Natural killer cell (primary cell): Measurements from ENCODE around the gene FBN1. TPM values are rescaled to one million over a fixed set of nuclear protein-coding genes. Genes with fewer than 3 reads are reported as not detected.

Experiments used
- ATAC-seq, 3 donors: fragments of 150-1000 bp in 2 of 3; fragments of 200-7000 bp in 1 of 3; cut with Tn5 transposase; 1 replicate in 1 of 3; 2 replicates in 2 of 3; pipeline ENCODE4 v1.10.0; 2021; ENCODE audit warnings: mild to moderate bottlenecking in 2 of 3, moderate library complexity in 2 of 3
- DNase-seq, 2 donors: peaks; one replicate each; pipeline versions ENCODE4 v3.0.0 to v3.0.0-alpha.2; 2013 to 2021; ENCODE audit warnings: mixed read lengths in 1 of 2
- H3K27ac ChIP-seq: one replicate; pipeline ENCODE4 v1.5.1; 2013; ENCODE audit warnings: mild to moderate bottlenecking, low read length
- H3K27me3 ChIP-seq: one replicate; pipeline ENCODE4 v1.6.1; 2013; ENCODE audit warnings: low read length; ENCODE audit not compliant: control insufficient read depth, insufficient read depth
- H3K36me3 ChIP-seq: one replicate; pipeline ENCODE4 v1.6.1; 2013; ENCODE audit warnings: low read length; ENCODE audit not compliant: control insufficient read depth, insufficient read depth
- H3K4me1 ChIP-seq: one replicate; pipeline ENCODE4 v1.6.1; 2013; ENCODE audit warnings: low read length; ENCODE audit not compliant: control insufficient read depth, insufficient read depth
- H3K4me3 ChIP-seq: one replicate; pipeline ENCODE4 v1.5.1; 2013; ENCODE audit warnings: low read length
- H3K9me3 ChIP-seq: one replicate; pipeline ENCODE4 v1.6.1; 2013; ENCODE audit warnings: low read length; ENCODE audit not compliant: control insufficient read depth, insufficient read depth
- H3K27ac Mint-ChIP-seq, 2 donors: one replicate each; pipeline ENCODE4 v1.8.0; 2022; ENCODE audit warnings: mild to moderate bottlenecking in 2 of 2, mixed read lengths in 2 of 2, moderate library complexity in 1 of 2
- H3K27me3 Mint-ChIP-seq, 2 donors: one replicate each; pipeline ENCODE4 v1.8.0; 2022; ENCODE audit warnings: low read depth in 2 of 2, mixed read lengths in 2 of 2
- H3K36me3 Mint-ChIP-seq: one replicate; pipeline ENCODE4 v1.8.0; 2022; ENCODE audit warnings: mixed read lengths
- H3K4me1 Mint-ChIP-seq, 2 donors: one replicate each; pipeline ENCODE4 v1.8.0; 2022; ENCODE audit warnings: mixed read lengths in 2 of 2
- H3K4me3 Mint-ChIP-seq: one replicate; pipeline ENCODE4 v1.8.0; 2022; ENCODE audit warnings: mild to moderate bottlenecking, moderate library complexity, mixed read lengths
- H3K9me3 Mint-ChIP-seq, 2 donors: one replicate each; pipeline ENCODE4 v1.8.0; 2022; ENCODE audit warnings: mixed read lengths in 2 of 2
- WGBS: methylation state at CpG from one replicate; pipeline ENCODE4 v1.1.7; 2013; ENCODE audit warnings: missing lambda C conversion rate; ENCODE audit not compliant: insufficient coverage; 5-methylcytosine and 5-hydroxymethylcytosine counted together
- intact Hi-C: fragments of 100-400 bp; cut with micrococcal nuclease; formaldehyde crosslinking; loops from one replicate; pipeline ENCODE4 v1.14.2; 2022
- total RNA-seq, 4 donors: library from RNA; stranded (reverse); fragments of 120-200 nt in 1 of 4; gene quantifications; one replicate each; pipeline versions ENCODE4 v1.2.3 to v1.2.4, GENCODE V29; 2013 to 2022
- TF ChIP-seq, protein P1 (sequence below): fragments of 200-600 bp; IDR thresholded peaks from one replicate; pipeline ENCODE4 v1.8.0; 2022; ENCODE audit warnings: antibody characterized with exemption

Gene FBN1
- total RNA-seq, 3 donors from 2014 or later (not counting 1 experiment from before 2014, with no cell fraction given): 0.33 to 0.54 (median 0.33) TPM

- TF ChIP-seq, protein P1, sequence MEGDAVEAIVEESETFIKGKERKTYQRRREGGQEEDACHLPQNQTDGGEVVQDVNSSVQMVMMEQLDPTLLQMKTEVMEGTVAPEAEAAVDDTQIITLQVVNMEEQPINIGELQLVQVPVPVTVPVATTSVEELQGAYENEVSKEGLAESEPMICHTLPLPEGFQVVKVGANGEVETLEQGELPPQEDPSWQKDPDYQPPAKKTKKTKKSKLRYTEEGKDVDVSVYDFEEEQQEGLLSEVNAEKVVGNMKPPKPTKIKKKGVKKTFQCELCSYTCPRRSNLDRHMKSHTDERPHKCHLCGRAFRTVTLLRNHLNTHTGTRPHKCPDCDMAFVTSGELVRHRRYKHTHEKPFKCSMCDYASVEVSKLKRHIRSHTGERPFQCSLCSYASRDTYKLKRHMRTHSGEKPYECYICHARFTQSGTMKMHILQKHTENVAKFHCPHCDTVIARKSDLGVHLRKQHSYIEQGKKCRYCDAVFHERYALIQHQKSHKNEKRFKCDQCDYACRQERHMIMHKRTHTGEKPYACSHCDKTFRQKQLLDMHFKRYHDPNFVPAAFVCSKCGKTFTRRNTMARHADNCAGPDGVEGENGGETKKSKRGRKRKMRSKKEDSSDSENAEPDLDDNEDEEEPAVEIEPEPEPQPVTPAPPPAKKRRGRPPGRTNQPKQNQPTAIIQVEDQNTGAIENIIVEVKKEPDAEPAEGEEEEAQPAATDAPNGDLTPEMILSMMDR: no peak
- DNase-seq: no peak
- Mint-ChIP-seq H3K9me3 (no peaks in the 10 kb centered on the region), H3K36me3 (no peaks in the 10 kb centered on the region), H3K27me3 (peaks cover 3 to 8% of the 10 kb centered on the region in 2 donors), H3K4me3 (no peak overlapping the region), H3K4me1 (no peaks in the 10 kb centered on the region), H3K27ac (no peak overlapping the region)
- WGBS: 88% methylated on average over 5 of the region's 5 CpGs
- ATAC-seq: no peak
- no peak overlapping the region for H3K27ac ChIP-seq
- no peaks in the 10 kb centered on the region for H3K36me3 ChIP-seq
- no peaks in the 10 kb centered on the region for H3K27me3 ChIP-seq
- H3K9me3 ChIP-seq: no peaks in the 10 kb centered on the region
- intact Hi-C loops: no loop called here
- H3K4me3 ChIP-seq: no peak overlapping the region
- no peaks in the 10 kb centered on the region for H3K4me1 ChIP-seq
Observed at GRCh38 chr15:48395521-48396011, 249.9 kb downstream of the FBN1 start.

- no peak overlapping the region for H3K4me3 Mint-ChIP-seq
- H3K36me3 Mint-ChIP-seq: no peaks in the 10 kb centered on the region
- ATAC-seq: no peak
- H3K4me1 ChIP-seq: no peaks in the 10 kb centered on the region
- H3K27ac Mint-ChIP-seq: no peak overlapping the region
- H3K27ac ChIP-seq: no peak overlapping the region
- no peaks in the 10 kb centered on the region for H3K27me3 ChIP-seq
- H3K9me3 ChIP-seq: no peaks in the 10 kb centered on the region
- DNase-seq: no peak
- peaks cover 3 to 8% of the 10 kb centered on the region in 2 donors for H3K27me3 Mint-ChIP-seq
- intact Hi-C loops: no loop called here
- TF ChIP-seq, protein P1: no peak
- H3K36me3 ChIP-seq: no peaks in the 10 kb centered on the region
- 81% methylated on average over 4 of the region's 4 CpGs for whole genome bisulfite sequencing
- no peaks in the 10 kb centered on the region for H3K9me3 Mint-ChIP-seq
- no peak overlapping the region for H3K4me3 ChIP-seq
- H3K4me1 Mint-ChIP-seq: no peaks in the 10 kb centered on the region
Observed at GRCh38 chr15:48394970-48395369, 250.5 kb downstream of the FBN1 start.

- H3K27ac ChIP-seq: no peak overlapping the region
- H3K4me1 ChIP-seq: no peaks in the 10 kb centered on the region
- H3K9me3 ChIP-seq: no peaks in the 10 kb centered on the region
- no peaks in the 10 kb centered on the region for H3K36me3 ChIP-seq
- Mint-ChIP-seq H3K9me3 (no peaks in the 10 kb centered on the region), H3K36me3 (no peaks in the 10 kb centered on the region), H3K27ac (no peak overlapping the region), H3K27me3 (peaks cover 3 to 8% of the 10 kb centered on the region in 2 donors), H3K4me1 (no peaks in the 10 kb centered on the region), H3K4me3 (no peak overlapping the region)
- intact Hi-C loops: no loop called here
- TF ChIP-seq, protein P1: no peak
- no peak for DNase-seq
- no peak for ATAC-seq
- WGBS: 93% methylated on average over 15 of the region's 15 CpGs
- H3K4me3 ChIP-seq: no peak overlapping the region
- H3K27me3 ChIP-seq: no peaks in the 10 kb centered on the region
Observed at GRCh38 chr15:48393645-48394506, 251.6 kb downstream of the FBN1 start.
